SK-N-SH (cell line): ENCODE data around the gene ZNF592. TPM values are rescaled to one million over a fixed set of nuclear protein-coding genes. Genes with fewer than 3 reads are reported as not detected.

Experiments
- CTCF ChIA-PET: fragments of 300-600, 350-600 bp; formaldehyde crosslinking; extraction: SDS; loops from one replicate; lab custom pipeline; 2021; lab: Yijun Ruan, JAX
- POLR2A ChIA-PET: fragments of 350-600 bp; sonication (Branson Sonifier 250); formaldehyde crosslinking; extraction: SDS; loops from one replicate; lab custom pipeline; 2020; ENCODE audit warnings: antibody characterized with exemption, inconsistent platforms; lab: Yijun Ruan, JAX
- DNase-seq: peaks from one replicate; pipeline ENCODE4 v3.0.0; 2012
- H2AFZ ChIP-seq: fragments of 200-600 bp; sonication (generic); 2 replicates; pipeline ENCODE4 v1.8.1; 2016; ENCODE audit warnings: antibody characterized with exemption, mild to moderate bottlenecking, low read depth
- H3F3A ChIP-seq: fragments of 200-600 bp; sonication (generic); replicated peaks from 2 replicates; pipeline ENCODE3; 2016; ENCODE audit warnings: antibody characterized with exemption, mild to moderate bottlenecking; ENCODE audit not compliant: insufficient read depth
- H3K27ac ChIP-seq, 2 experiments: fragments of 200-500 bp in 1 of 2; fragments of 200-600 bp in 1 of 2; sonication (Bioruptor generic) in 1 of 2; sonication (generic), shearing (Covaris generic) in 1 of 2; 2 replicates each; pipeline versions ENCODE4 v1.5.1 to v1.6.1; 2014 to 2016; ENCODE audit warnings: low read depth in 2 of 2, inconsistent platforms in 1 of 2, low read length in 1 of 2, mild to moderate bottlenecking in 1 of 2, mixed read lengths in 1 of 2
- H3K27me3 ChIP-seq: fragments of 200-600 bp; sonication (generic), shearing (Covaris generic); 2 replicates; pipeline ENCODE4 v1.6.1; 2016; ENCODE audit warnings: mixed run types; ENCODE audit not compliant: insufficient read depth
- H3K36me3 ChIP-seq, 2 experiments: fragments of 200-500 bp in 1 of 2; fragments of 200-600 bp in 1 of 2; sonication (Bioruptor generic) in 1 of 2; sonication (generic) in 1 of 2; replicated peaks in 1 of 2; 2 replicates each; pipeline versions ENCODE3 to v1.5.1; 2014 to 2016; ENCODE audit warnings: low read length in 1 of 2, mild to moderate bottlenecking in 1 of 2; ENCODE audit not compliant: insufficient read depth in 2 of 2, control insufficient read depth in 1 of 2
- H3K4me1 ChIP-seq, 2 experiments: fragments of 200-500 bp in 1 of 2; fragments of 200-600 bp in 1 of 2; sonication (Bioruptor generic) in 1 of 2; sonication (generic), shearing (Covaris generic) in 1 of 2; 2 replicates each; pipeline versions ENCODE4 v1.5.1 to v1.6.1; 2014 to 2016; ENCODE audit warnings: low read depth in 1 of 2, low read length in 1 of 2, mixed run types in 1 of 2; ENCODE audit not compliant: insufficient read depth in 2 of 2, control insufficient read depth in 1 of 2
- H3K4me2 ChIP-seq: fragments of 200-600 bp; sonication (generic), shearing (Covaris generic); 2 replicates; pipeline ENCODE4 v1.6.1; 2017; ENCODE audit warnings: mixed run types
- H3K4me3 ChIP-seq, 2 experiments: fragments of 200-500 bp in 1 of 2; fragments of 200-600 bp in 1 of 2; sonication (Bioruptor generic) in 1 of 2; sonication (generic), shearing (Covaris generic) in 1 of 2; 2 replicates each; pipeline versions ENCODE4 v1.5.1 to v1.8.1; 2014 to 2016; ENCODE audit warnings: low read depth in 2 of 2, inconsistent platforms in 1 of 2, low read length in 1 of 2, mild to moderate bottlenecking in 1 of 2, mixed read lengths in 1 of 2, moderate library complexity in 1 of 2
- H3K79me2 ChIP-seq: fragments of 200-600 bp; sonication (generic); 2 replicates; pipeline ENCODE4 v1.8.1; 2017; ENCODE audit warnings: mild to moderate bottlenecking; ENCODE audit not compliant: insufficient read depth
- H3K9ac ChIP-seq: fragments of 200-600 bp; sonication (generic); 2 replicates; pipeline ENCODE4 v1.6.1; 2017; ENCODE audit warnings: mixed run types
- H3K9me2 ChIP-seq: fragments of 200-600 bp; sonication (generic); 2 replicates; pipeline ENCODE4 v1.6.1; 2017; ENCODE audit warnings: mixed run types
- H3K9me3 ChIP-seq: fragments of 200-600 bp; sonication (generic); 2 replicates; pipeline ENCODE4 v1.6.1; 2017; ENCODE audit warnings: mixed run types, mild to moderate bottlenecking, moderate library complexity
- H4K20me1 ChIP-seq: fragments of 200-600 bp; sonication (generic); 2 replicates; pipeline ENCODE4 v1.6.1; 2017; ENCODE audit warnings: mild to moderate bottlenecking, mixed run types; ENCODE audit not compliant: insufficient read depth
- CHD2 ChIP-seq: fragments of 150-350 bp; IDR thresholded peaks from 2 replicates; pipeline ENCODE4 v1.6.1; 2018; ENCODE audit warnings: low read length; ENCODE audit not compliant: partially characterized antibody
- EZH2phosphoT487 ChIP-seq: fragments of 200-600 bp; sonication (generic); IDR thresholded peaks from 2 replicates; pipeline ENCODE4 v1.6.1; 2017; ENCODE audit warnings: low read depth, mixed run types, mild to moderate bottlenecking, antibody characterized with exemption, moderate library complexity, borderline replicate concordance
- FOSL2 ChIP-seq: IDR thresholded peaks from 2 replicates; pipeline ENCODE4 v1.4.0; 2012; ENCODE audit warnings: low read depth, mild to moderate bottlenecking, moderate library complexity, borderline replicate concordance
- GABPA ChIP-seq: IDR thresholded peaks from 2 replicates; pipeline ENCODE4 v1.4.0; 2012; ENCODE audit warnings: low read depth, mild to moderate bottlenecking
- JUND ChIP-seq: IDR thresholded peaks from 2 replicates; pipeline ENCODE4 v1.4.0; 2012
- NFIC ChIP-seq: IDR thresholded peaks from 2 replicates; pipeline ENCODE4 v1.4.0; 2012; ENCODE audit warnings: borderline replicate concordance
- NRF1 ChIP-seq: IDR thresholded peaks from 2 replicates; pipeline ENCODE4 v1.6.1; 2012; ENCODE audit warnings: low read depth, mild to moderate bottlenecking, low read length
- TAF1 ChIP-seq: IDR thresholded peaks from 2 replicates; pipeline ENCODE4 v1.6.1; 2012; ENCODE audit warnings: low read depth, mild to moderate bottlenecking, low read length, moderate library complexity, borderline replicate concordance
- WGBS: methylation state at CpG from one replicate; pipeline ENCODE4 v1.1.6; 2017; ENCODE audit warnings: low lambda C conversion rate; 5-methylcytosine and 5-hydroxymethylcytosine counted together
- polyA plus RNA-seq, 3 experiments: library from polyadenylated mRNA; depleted of rRNA; stranded (reverse); fragments of >200 nt; gene quantifications; 2 replicates each; pipeline ENCODE4 v1.2.3, GENCODE V29; 2012
- TF ChIP-seq, protein P1 (sequence below): fragments of 150-350 bp; IDR thresholded peaks from 2 replicates; pipeline ENCODE4 v1.6.1; 2016; ENCODE audit warnings: mild to moderate bottlenecking, low read depth, low read length
- TF ChIP-seq, protein P2 (sequence below): fragments of 200-600 bp; sonication (generic); IDR thresholded peaks from 2 replicates; pipeline ENCODE4 v1.6.1; 2017; ENCODE audit warnings: antibody characterized with exemption, mild to moderate bottlenecking, moderate library complexity
- TF ChIP-seq, protein P3 (sequence below): fragments of 150-350 bp; IDR thresholded peaks from 2 replicates; pipeline ENCODE4 v1.6.1; 2017; ENCODE audit warnings: antibody characterized with exemption, low read length, low read depth, borderline replicate concordance
- TF ChIP-seq, protein P4 (sequence below): IDR thresholded peaks from 2 replicates; pipeline ENCODE4 v1.4.0; 2012; ENCODE audit warnings: low read depth
- TF ChIP-seq, protein P5 (sequence below): IDR thresholded peaks from 2 replicates; pipeline ENCODE4 v1.4.0; 2012; ENCODE audit warnings: low read depth, borderline replicate concordance
- TF ChIP-seq, protein P6 (sequence below): IDR thresholded peaks from 2 replicates; pipeline ENCODE4 v1.6.1; 2012; ENCODE audit warnings: mild to moderate bottlenecking, low read depth, low read length, moderate library complexity

Gene ZNF592
- polyA plus RNA-seq, 1 of the 3 experiments (the other 2 are of a cell fraction): 8.0 TPM

DNA sequence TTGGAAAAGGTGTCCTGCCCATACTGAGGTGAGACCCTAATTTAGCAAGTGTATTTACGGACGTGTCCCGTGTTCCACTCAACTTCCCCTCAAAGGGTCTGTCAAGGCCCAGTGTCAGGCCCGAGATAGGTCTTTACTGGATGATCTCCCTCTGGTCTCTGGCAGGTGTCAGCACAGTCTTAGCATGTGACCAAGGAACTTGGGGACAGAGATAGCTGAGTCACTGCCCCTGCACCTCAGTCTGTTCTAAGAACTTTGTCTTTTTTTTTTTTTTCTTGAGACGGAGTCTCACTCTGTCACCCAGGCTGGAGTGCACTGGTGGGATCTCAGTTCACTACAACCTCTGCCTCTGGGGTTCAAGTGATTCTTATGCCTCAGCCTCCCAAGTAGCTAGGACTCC, 36.7 kb downstream of the ZNF592 start:
- TF ChIP-seq, protein P1, sequence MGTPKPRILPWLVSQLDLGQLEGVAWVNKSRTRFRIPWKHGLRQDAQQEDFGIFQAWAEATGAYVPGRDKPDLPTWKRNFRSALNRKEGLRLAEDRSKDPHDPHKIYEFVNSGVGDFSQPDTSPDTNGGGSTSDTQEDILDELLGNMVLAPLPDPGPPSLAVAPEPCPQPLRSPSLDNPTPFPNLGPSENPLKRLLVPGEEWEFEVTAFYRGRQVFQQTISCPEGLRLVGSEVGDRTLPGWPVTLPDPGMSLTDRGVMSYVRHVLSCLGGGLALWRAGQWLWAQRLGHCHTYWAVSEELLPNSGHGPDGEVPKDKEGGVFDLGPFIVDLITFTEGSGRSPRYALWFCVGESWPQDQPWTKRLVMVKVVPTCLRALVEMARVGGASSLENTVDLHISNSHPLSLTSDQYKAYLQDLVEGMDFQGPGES: no peak
- TF ChIP-seq, protein P2, sequence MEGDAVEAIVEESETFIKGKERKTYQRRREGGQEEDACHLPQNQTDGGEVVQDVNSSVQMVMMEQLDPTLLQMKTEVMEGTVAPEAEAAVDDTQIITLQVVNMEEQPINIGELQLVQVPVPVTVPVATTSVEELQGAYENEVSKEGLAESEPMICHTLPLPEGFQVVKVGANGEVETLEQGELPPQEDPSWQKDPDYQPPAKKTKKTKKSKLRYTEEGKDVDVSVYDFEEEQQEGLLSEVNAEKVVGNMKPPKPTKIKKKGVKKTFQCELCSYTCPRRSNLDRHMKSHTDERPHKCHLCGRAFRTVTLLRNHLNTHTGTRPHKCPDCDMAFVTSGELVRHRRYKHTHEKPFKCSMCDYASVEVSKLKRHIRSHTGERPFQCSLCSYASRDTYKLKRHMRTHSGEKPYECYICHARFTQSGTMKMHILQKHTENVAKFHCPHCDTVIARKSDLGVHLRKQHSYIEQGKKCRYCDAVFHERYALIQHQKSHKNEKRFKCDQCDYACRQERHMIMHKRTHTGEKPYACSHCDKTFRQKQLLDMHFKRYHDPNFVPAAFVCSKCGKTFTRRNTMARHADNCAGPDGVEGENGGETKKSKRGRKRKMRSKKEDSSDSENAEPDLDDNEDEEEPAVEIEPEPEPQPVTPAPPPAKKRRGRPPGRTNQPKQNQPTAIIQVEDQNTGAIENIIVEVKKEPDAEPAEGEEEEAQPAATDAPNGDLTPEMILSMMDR: no peak
- TF ChIP-seq EZH2phosphoT487: no peak
- TF ChIP-seq, protein P3, sequence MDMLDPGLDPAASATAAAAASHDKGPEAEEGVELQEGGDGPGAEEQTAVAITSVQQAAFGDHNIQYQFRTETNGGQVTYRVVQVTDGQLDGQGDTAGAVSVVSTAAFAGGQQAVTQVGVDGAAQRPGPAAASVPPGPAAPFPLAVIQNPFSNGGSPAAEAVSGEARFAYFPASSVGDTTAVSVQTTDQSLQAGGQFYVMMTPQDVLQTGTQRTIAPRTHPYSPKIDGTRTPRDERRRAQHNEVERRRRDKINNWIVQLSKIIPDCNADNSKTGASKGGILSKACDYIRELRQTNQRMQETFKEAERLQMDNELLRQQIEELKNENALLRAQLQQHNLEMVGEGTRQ: no peak
- TF ChIP-seq, protein P4, sequence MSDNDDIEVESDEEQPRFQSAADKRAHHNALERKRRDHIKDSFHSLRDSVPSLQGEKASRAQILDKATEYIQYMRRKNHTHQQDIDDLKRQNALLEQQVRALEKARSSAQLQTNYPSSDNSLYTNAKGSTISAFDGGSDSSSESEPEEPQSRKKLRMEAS: no peak
- TF ChIP-seq, protein P5, sequence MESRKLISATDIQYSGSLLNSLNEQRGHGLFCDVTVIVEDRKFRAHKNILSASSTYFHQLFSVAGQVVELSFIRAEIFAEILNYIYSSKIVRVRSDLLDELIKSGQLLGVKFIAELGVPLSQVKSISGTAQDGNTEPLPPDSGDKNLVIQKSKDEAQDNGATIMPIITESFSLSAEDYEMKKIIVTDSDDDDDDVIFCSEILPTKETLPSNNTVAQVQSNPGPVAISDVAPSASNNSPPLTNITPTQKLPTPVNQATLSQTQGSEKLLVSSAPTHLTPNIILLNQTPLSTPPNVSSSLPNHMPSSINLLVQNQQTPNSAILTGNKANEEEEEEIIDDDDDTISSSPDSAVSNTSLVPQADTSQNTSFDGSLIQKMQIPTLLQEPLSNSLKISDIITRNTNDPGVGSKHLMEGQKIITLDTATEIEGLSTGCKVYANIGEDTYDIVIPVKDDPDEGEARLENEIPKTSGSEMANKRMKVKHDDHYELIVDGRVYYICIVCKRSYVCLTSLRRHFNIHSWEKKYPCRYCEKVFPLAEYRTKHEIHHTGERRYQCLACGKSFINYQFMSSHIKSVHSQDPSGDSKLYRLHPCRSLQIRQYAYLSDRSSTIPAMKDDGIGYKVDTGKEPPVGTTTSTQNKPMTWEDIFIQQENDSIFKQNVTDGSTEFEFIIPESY: no peak
- TF ChIP-seq, protein P6, sequence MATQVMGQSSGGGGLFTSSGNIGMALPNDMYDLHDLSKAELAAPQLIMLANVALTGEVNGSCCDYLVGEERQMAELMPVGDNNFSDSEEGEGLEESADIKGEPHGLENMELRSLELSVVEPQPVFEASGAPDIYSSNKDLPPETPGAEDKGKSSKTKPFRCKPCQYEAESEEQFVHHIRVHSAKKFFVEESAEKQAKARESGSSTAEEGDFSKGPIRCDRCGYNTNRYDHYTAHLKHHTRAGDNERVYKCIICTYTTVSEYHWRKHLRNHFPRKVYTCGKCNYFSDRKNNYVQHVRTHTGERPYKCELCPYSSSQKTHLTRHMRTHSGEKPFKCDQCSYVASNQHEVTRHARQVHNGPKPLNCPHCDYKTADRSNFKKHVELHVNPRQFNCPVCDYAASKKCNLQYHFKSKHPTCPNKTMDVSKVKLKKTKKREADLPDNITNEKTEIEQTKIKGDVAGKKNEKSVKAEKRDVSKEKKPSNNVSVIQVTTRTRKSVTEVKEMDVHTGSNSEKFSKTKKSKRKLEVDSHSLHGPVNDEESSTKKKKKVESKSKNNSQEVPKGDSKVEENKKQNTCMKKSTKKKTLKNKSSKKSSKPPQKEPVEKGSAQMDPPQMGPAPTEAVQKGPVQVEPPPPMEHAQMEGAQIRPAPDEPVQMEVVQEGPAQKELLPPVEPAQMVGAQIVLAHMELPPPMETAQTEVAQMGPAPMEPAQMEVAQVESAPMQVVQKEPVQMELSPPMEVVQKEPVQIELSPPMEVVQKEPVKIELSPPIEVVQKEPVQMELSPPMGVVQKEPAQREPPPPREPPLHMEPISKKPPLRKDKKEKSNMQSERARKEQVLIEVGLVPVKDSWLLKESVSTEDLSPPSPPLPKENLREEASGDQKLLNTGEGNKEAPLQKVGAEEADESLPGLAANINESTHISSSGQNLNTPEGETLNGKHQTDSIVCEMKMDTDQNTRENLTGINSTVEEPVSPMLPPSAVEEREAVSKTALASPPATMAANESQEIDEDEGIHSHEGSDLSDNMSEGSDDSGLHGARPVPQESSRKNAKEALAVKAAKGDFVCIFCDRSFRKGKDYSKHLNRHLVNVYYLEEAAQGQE: no peak
- no peak for TF ChIP-seq TAF1
- no peak for TF ChIP-seq FOSL2
- TF ChIP-seq GABPA: no peak
- no peak for TF ChIP-seq NRF1
- TF ChIP-seq JUND: no peak
- TF ChIP-seq NFIC: no peak
- TF ChIP-seq CHD2: no peak
- Histone ChIP-seq H3K27ac (no peak overlapping the region), H3K9me3 (no peaks in the 10 kb centered on the region), H3K4me3 (no peak overlapping the region), H4K20me1 (peaks cover 32% of the 10 kb centered on the region), H3K9me2 (no peaks in the 10 kb centered on the region), H3K79me2 (peaks cover 80% of the 10 kb centered on the region), H3K9ac (no peak overlapping the region), H3F3A (peaks cover 1% of the 10 kb centered on the region), H3K36me3 (peaks cover 48 to 49% of the 10 kb centered on the region in 2 experiments), H3K27me3 (no peaks in the 10 kb centered on the region), H3K4me2 (no peak overlapping the region), H2AFZ (no peak overlapping the region), H3K4me1 (peaks cover 0 to 3% of the 10 kb centered on the region in 2 experiments; a peak in 1 of 4 replicates)
- ChIA-PET CTCF (no interaction called here), POLR2A (no interaction called here)
- WGBS: 90% methylated on average over 5 of the region's 5 CpGs
- DNase-seq: no peak
